SK-N-MC (cell line): ENCODE measurements around the gene MBD3L5.
"Not testable (repeated sequence)": the region's sequence is repeated elsewhere in the genome, so short reads cannot be mapped to it uniquely, and the experiment has no call there.

ENCODE experiments used
- EZH2 ChIP-seq: fragments of 200-600 bp; sonication (generic); IDR thresholded peaks from one replicate; pipeline ENCODE4 v1.6.1; 2017; ENCODE audit warnings: antibody characterized with exemption
- FOXP2 ChIP-seq: optimal IDR thresholded peaks from 2 replicates; pipeline ENCODE3; 2011; ENCODE audit warnings: mild to moderate bottlenecking, moderate library complexity; ENCODE audit not compliant: insufficient read depth; ENCODE audit errors: extremely low read length, control extremely low read depth
- POLR2AphosphoS5 ChIP-seq: IDR thresholded peaks from 2 replicates; pipeline ENCODE4 v1.6.1; 2012; ENCODE audit warnings: mild to moderate bottlenecking, low read depth, low read length, borderline replicate concordance

GRCh38 chr19:7058576-7058975 lies 28.2 kb downstream of the MBD3L5 start, which contains the start of gene MBD3L3:
- not testable (repeated sequence) for TF ChIP-seq EZH2, POLR2AphosphoS5, FOXP2
